HG03571 (cell line): Measurements from ENCODE around the gene SPTB.

Experiments used
- ATAC-seq: cut with Tn5 transposase; IDR thresholded peaks from one replicate; pipeline ENCODE4 v1.9.1; 2021; ENCODE audit not compliant: unreplicated experiment

The SPTB gene

GRCh38 chr14:64768401-64769095 is 111.2 kb downstream of the SPTB start:
- no peak for ATAC-seq

GRCh38 chr14:64767215-64767964 is 112.3 kb downstream of the SPTB start:
- no peak for ATAC-seq

GRCh38 chr14:64766430-64767151 is 113.1 kb downstream of the SPTB start:
- no peak for ATAC-seq

GRCh38 chr14:64765740-64766302 is 113.9 kb downstream of the SPTB start:
- no peak for ATAC-seq

- no peak for ATAC-seq
Observed at GRCh38 chr14:64764641-64765520, 114.8 kb downstream of the SPTB start.

GRCh38 chr14:64763801-64764621 is 115.7 kb downstream of the SPTB start:
- no peak for ATAC-seq

- ATAC-seq, result no peak
Observed at GRCh38 chr14:64763085-64763782, 116.5 kb downstream of the SPTB start.

GRCh38 chr14:64762044-64763034 is 117.4 kb downstream of the SPTB start:
- no peak for ATAC-seq

GRCh38 chr14:64761441-64762043 is 118.2 kb downstream of the SPTB start:
- ATAC-seq, result no peak

GRCh38 chr14:64760916-64761315 is 118.8 kb downstream of the SPTB start:
- no peak for ATAC-seq

- no peak for ATAC-seq
Observed at GRCh38 chr14:64760146-64760755, 119.5 kb downstream of the SPTB start.

- no peak for ATAC-seq
Observed at GRCh38 chr14:64759555-64759938, 120.2 kb downstream of the SPTB start.

- no peak for ATAC-seq
Observed at GRCh38 chr14:64758691-64759554, 120.8 kb downstream of the SPTB start.

GRCh38 chr14:64758025-64758521 is 121.6 kb downstream of the SPTB start:
- ATAC-seq, result no peak

GRCh38 chr14:64757601-64758000 is 122.1 kb downstream of the SPTB start:
- ATAC-seq, result no peak

- ATAC-seq, result no peak
Observed at GRCh38 chr14:64756712-64757111, 123.0 kb downstream of the SPTB start.
